GM12875 (cell line): ENCODE data around the gene ARHGEF16.

Source experiments
- H3K4me3 ChIP-seq: one replicate; pipeline ENCODE4 v1.5.1; 2011; ENCODE audit warnings: low read depth, low read length, control low read depth
- TF ChIP-seq, protein P1 (sequence below): IDR thresholded peaks from 2 replicates; pipeline ENCODE4 v1.5.1; 2011; ENCODE audit warnings: low read depth, mild to moderate bottlenecking, control low read depth, inconsistent platforms, low read length, moderate library complexity, borderline replicate concordance; ENCODE audit not compliant: insufficient read depth

The ARHGEF16 gene

DNA sequence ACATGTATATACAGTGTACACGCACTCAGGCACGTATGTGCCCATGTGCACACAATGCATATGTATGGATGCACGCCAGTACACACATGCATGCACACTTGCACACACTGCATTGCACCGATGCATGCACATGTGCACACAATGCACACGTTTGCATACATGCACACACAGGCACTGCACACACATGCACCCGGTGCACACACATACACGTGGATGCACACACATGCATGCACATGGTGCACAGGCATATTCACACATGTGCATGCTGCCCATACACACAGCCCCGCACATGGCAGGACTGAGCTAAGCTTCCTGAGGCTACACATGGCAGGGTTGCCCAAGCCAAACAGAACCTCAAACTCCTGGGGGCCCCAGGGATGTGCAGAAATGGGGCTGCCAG lies 19.6 kb downstream of the ARHGEF16 start:
- TF ChIP-seq, protein P1, sequence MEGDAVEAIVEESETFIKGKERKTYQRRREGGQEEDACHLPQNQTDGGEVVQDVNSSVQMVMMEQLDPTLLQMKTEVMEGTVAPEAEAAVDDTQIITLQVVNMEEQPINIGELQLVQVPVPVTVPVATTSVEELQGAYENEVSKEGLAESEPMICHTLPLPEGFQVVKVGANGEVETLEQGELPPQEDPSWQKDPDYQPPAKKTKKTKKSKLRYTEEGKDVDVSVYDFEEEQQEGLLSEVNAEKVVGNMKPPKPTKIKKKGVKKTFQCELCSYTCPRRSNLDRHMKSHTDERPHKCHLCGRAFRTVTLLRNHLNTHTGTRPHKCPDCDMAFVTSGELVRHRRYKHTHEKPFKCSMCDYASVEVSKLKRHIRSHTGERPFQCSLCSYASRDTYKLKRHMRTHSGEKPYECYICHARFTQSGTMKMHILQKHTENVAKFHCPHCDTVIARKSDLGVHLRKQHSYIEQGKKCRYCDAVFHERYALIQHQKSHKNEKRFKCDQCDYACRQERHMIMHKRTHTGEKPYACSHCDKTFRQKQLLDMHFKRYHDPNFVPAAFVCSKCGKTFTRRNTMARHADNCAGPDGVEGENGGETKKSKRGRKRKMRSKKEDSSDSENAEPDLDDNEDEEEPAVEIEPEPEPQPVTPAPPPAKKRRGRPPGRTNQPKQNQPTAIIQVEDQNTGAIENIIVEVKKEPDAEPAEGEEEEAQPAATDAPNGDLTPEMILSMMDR: no peak

DNA sequence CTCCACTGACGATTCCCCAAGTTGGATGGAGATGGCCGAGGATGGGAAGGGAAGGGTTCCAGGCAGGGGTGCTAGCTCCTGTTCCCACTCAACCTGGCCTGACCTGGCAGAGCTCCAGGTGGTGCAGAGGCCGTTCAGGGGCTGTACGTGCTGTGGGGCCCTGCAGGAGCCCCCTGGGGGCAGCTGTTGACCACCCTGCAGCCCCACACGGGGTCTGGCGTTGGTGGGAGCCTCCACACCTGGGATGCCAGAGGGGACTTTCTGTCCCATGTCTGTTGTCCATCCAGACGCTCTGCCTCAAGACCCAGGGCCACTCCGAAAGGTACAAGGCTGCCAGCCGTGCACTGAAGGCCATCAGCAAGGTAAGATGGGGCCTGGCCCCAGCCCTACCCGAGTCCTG lies 20.0 kb downstream of the ARHGEF16 start:
- TF ChIP-seq, protein P1: no peak
- no peak overlapping the region for H3K4me3 ChIP-seq

More for the DNA sequence above, 19.6 kb downstream of the ARHGEF16 start:
- no peak overlapping the region for H3K4me3 ChIP-seq

DNA sequence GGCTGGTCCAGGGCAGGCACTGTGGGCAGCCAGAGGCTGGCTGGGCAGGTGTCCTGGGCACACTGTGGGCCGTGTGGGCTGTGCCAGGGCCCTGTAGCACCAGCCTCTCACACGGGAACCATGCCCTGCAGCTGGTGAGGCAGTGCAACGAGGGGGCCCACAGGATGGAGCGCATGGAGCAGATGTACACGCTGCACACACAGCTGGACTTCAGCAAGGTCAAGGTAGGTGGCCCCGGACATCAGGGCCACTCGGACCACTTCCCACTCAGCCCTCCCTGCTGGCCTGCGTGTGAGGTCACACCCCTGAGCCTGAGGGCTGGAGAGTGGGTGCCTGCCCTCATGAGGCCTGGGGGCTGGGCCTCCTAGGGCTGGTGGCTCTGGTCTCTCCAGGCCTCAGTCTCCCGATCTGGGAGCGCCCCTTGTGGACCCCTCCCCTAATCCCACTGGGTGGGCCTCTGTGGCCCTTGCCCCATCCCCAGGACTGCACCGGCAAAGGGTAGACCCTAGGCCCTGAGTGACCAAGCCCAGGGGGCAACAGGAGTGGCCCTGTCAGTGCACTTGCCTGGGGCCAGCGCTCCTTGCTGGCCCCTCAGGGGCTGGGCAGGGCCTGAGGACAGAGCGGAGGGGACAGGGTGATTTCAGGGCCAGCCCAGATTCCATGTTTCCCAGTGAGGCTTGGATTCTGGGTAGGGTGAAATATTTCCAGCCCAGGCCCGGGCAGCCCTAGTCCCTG lies 21.5 kb downstream of the ARHGEF16 start:
- H3K4me3 ChIP-seq: no peak overlapping the region
- TF ChIP-seq, protein P1: no peak

DNA sequence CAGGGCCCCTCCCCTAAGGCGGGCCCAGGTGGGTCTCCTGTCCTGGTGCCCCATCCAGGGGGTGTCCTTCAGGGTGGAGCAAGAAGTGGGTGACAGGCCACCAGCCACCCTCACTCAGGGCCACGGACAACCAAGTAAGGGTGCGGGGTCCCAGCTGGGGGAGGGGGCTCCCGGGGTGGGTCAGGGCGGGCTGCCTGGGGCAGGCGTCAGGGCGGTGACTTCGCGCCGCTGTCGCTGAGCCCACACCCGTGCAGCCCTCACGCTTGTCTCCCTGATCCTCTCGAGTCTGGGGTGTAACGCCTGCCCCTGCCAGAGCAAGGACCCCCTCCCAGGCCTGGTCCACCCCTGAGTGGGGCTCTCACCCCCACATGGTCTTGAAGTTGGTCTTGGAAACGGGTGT lies 22.2 kb downstream of the ARHGEF16 start:
- TF ChIP-seq, protein P1: no peak
- no peak overlapping the region for H3K4me3 ChIP-seq

DNA sequence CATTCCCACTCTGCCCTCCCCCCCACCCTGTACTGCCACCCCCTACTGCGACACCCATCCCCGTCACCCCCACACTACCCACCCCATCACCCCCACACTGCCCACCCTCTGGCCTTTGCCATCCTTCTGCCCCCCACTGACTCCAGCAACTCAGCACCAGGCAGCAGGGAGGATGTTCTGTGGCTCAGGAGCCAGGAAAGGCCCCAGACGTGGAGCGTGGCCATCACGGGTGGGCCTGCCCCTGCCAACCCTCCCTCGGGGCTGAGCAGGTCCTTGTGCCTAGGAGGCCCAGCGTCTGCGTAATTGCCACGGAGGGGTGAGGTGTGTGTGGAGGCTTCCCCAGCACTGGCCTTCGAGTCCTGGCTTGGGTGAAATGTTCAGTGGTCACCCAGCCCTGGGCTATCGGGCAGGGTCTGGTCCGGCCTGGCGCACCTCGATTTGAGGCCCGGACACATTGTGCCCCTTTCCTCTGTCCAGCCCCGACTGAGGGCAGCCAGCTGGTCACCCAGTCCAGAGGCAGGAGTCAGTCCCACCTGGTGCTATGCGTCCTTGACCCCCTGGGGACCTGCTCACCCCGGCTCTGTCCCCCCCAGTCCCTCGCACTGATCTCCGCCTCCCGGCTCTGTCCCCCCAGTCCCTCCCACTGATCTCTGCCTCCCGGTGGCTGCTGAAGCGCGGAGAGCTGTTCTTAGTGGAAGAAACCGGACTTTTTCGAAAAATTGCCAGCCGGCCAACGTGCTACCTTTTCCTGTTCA lies 23.0 kb downstream of the ARHGEF16 start:
- H3K4me3 ChIP-seq: no peak overlapping the region
- TF ChIP-seq, protein P1: no peak

DNA sequence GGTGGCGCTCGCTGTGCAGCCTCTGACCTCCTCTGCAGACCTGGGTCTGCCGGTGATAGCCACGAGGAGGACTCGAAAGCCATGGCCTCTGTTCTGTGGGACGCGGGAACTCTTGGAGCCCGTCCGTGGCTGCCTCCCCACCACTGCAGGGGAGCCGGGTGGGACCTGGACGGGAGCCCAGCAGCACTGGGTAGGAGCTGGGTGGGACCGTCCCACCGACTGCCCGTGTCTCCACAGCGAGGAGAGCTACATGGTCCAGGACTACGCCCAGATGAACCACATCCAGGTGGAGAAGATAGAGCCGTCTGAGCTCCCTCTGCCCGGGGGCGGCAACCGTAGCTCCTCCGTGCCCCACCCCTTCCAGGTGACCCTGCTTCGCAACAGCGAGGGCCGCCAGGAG lies 23.7 kb downstream of the ARHGEF16 start:
- no peak overlapping the region for H3K4me3 ChIP-seq
- TF ChIP-seq, protein P1: no peak
